Stimulated activated CD8-positive, alpha-beta memory T cell treated with anti-CD3 and anti-CD28 coated beads, Interleukin-4, amount 100 ng/mL, for 24 hours (primary cell): ENCODE measurements around the gene MTTP.

ENCODE experiments used
- DNase-seq: peaks from one replicate; pipeline ENCODE4 v3.0.0-alpha.2; 2020; ENCODE audit warnings: low read depth

The MTTP gene

GRCh38 chr4:99670409-99671073 lies 95.9 kb downstream of the MTTP start:
- DNase-seq: no peak
